Mesothelial cell of epicardium (in vitro differentiated cells): Measurements from ENCODE around the gene LRFN4. TPM values are rescaled to one million over a fixed set of nuclear protein-coding genes. Genes with fewer than 3 reads are reported as not detected.
A peak's percentile ranks its signal among the peaks of the same experiment; 100 is the strongest.

Experiments used
- DNase-seq, 2 experiments: peaks; one replicate each; pipeline ENCODE4 v3.0.0; 2021; ENCODE audit warnings: low spot score in 2 of 2; ENCODE audit not compliant: unreplicated experiment in 2 of 2
- H3K27ac Mint-ChIP-seq: 2 replicates; pipeline ENCODE4 v1.8.0; 2021; ENCODE audit warnings: mixed read lengths
- H3K27me3 Mint-ChIP-seq: 2 replicates; pipeline ENCODE4 v1.8.0; 2021; ENCODE audit warnings: low read depth, mixed read lengths
- H3K36me3 Mint-ChIP-seq: 2 replicates; pipeline ENCODE4 v1.8.0; 2021; ENCODE audit warnings: mixed read lengths
- H3K4me1 Mint-ChIP-seq: 2 replicates; pipeline ENCODE4 v1.8.0; 2021; ENCODE audit warnings: mixed read lengths
- H3K4me3 Mint-ChIP-seq: 2 replicates; pipeline ENCODE4 v1.8.0; 2021; ENCODE audit warnings: mild to moderate bottlenecking, moderate library complexity, mixed read lengths
- H3K9me3 Mint-ChIP-seq: 2 replicates; pipeline ENCODE4 v1.8.0; 2021; ENCODE audit warnings: mixed read lengths
- CTCF ChIP-seq: fragments of 200-600 bp; sonication (generic); IDR thresholded peaks from one replicate; pipeline ENCODE4 v1.5.0; 2021; ENCODE audit warnings: antibody characterized with exemption; ENCODE audit not compliant: unreplicated experiment
- total RNA-seq: library from RNA; stranded (reverse); gene quantifications from 3 replicates; pipeline ENCODE4 v1.2.1, GENCODE V29; 2021

The LRFN4 gene
- total RNA-seq, 1 donor from 2014 or later = 26.6 TPM

GRCh38 chr11:66875378-66875777 is 18.5 kb downstream of the LRFN4 start:
- Mint-ChIP-seq H3K27me3 (no peaks in the 10 kb centered on the region), H3K4me3 (no peak overlapping the region), H3K9me3 (no peaks in the 10 kb centered on the region), H3K4me1 (peaks cover 22% of the 10 kb centered on the region), H3K27ac (no peak overlapping the region), H3K36me3 (no peaks in the 10 kb centered on the region)
- no peak for TF ChIP-seq CTCF
- DNase-seq = no peak

GRCh38 chr11:66877588-66878385 is 20.9 kb downstream of the LRFN4 start:
- no peak for TF ChIP-seq CTCF
- Mint-ChIP-seq H3K27ac (peak overlapping the region; percentile 71), H3K36me3 (no peaks in the 10 kb centered on the region), H3K4me1 (peaks cover 44% of the 10 kb centered on the region), H3K9me3 (no peaks in the 10 kb centered on the region), H3K27me3 (no peaks in the 10 kb centered on the region), H3K4me3 (no peak overlapping the region)
- no peak for DNase-seq

DNA sequence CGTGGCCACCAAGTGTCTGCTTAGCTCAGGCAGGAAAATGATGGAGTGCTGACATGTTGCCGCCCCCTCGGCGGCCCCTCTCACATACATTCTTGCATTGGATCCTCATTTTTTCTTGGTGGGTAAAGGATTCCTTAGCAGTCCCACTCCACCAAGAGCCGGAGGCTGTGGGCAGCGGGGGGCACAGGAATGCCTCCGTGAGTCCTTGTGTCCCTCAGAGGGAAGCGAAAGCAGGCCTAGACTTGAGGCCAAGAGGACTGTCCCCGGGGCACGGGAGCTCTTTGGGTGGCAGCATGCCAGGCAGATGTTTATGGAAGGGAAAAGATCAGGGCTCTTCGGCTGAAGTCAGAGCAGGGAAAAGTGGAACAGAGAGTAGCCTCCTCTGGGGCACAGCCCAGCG is 21.6 kb downstream of the LRFN4 start:
- Mint-ChIP-seq H3K27ac (peak overlapping the region; percentile 71), H3K27me3 (no peaks in the 10 kb centered on the region), H3K4me1 (peaks cover 50% of the 10 kb centered on the region), H3K9me3 (no peaks in the 10 kb centered on the region), H3K36me3 (no peaks in the 10 kb centered on the region), H3K4me3 (no peak overlapping the region)
- no peak for DNase-seq
- no peak for TF ChIP-seq CTCF

DNA sequence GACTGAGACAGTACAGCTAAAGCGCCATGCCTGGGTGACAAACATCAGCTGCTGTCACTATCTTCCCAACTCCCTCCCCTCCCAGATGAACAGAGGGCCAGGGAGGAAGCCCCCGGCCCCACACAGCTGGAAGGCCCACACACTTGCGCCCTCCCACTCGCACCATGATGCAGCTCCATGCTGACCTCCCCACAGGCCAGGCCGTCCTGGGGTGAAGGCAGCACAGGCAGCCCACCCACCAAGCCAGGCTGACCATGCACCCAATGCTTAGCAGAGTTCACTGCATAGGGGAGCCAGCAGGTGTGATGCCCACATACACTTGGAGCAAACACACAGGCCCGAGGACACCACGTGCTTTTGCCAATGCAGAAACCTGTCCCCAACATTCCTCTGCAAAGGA is 22.1 kb downstream of the LRFN4 start:
- Mint-ChIP-seq H3K9me3 (no peaks in the 10 kb centered on the region), H3K36me3 (no peaks in the 10 kb centered on the region), H3K27me3 (no peaks in the 10 kb centered on the region), H3K27ac (no peak overlapping the region), H3K4me3 (no peak overlapping the region), H3K4me1 (peaks cover 51% of the 10 kb centered on the region)
- TF ChIP-seq CTCF = no peak
- DNase-seq = no peak

DNA sequence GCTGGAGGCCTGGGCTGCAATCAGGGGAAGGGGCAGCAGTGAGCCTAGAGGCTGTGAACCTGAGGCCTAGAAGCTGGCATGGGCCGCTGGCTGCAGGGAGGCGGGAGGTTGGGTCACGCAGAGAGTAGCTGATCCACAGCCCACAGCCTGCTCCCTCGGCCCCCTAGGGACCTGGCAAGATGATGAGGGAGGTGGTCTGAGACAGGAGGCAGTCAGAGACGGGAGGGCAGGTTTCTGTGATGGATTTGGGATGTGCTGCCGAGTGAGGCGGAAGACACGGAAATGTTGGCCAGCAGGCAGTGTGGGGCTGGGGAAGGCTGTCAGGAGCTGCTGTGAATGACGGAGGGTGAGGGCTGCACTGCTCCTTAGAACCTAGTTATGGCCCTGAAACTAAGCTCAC is 22.7 kb downstream of the LRFN4 start:
- TF ChIP-seq CTCF = no peak
- no peak overlapping the region for H3K4me3 Mint-ChIP-seq
- H3K4me1 Mint-ChIP-seq = peaks cover 51% of the 10 kb centered on the region
- DNase-seq = no peak
- no peaks in the 10 kb centered on the region for H3K36me3 Mint-ChIP-seq
- no peaks in the 10 kb centered on the region for H3K9me3 Mint-ChIP-seq
- H3K27ac Mint-ChIP-seq = no peak overlapping the region
- H3K27me3 Mint-ChIP-seq = no peaks in the 10 kb centered on the region

DNA sequence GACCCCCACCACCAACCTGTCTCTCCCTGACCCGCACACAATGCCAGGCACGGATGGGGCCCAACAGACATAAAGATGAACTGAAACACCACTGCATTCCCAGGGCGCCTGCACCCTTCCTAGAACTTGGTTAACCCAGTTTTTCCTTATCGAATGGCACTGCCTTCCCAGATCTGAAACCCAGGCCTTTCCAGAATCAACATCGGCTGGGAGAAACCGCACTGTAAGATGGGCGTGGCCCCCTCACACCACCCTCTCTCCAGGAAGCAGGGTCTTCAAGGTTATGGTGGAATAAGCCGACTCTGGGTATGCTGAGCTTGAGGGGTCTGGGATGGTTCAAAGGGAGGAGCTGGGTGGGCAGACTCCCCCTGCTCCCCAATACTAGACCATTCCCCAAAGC is 23.1 kb downstream of the LRFN4 start:
- Mint-ChIP-seq H3K4me1 (peaks cover 51% of the 10 kb centered on the region), H3K27ac (no peak overlapping the region), H3K9me3 (no peaks in the 10 kb centered on the region), H3K27me3 (no peaks in the 10 kb centered on the region), H3K36me3 (no peaks in the 10 kb centered on the region), H3K4me3 (no peak overlapping the region)
- no peak for TF ChIP-seq CTCF
- no peak for DNase-seq
